ENCODE measurements around the gene KDM1A.

GRCh38 chr1:23091545-23091944 lies 72.3 kb downstream of the KDM1A start:
- TF ChIP-seq CTCF (IDR thresholded peaks at IDR 0.05; ENCODE audit: low read length) (no peak), EZH2 (optimal IDR thresholded peaks at IDR 0.05; ENCODE audit: low read depth, low read length) (no peak), EZH2phosphoT487 (IDR thresholded peaks at IDR 0.05; ENCODE audit: low read length) (no peak)

Measured in MM.1S (cell line).